GM21576 (cell line): Measurements from ENCODE around the gene DSTN.
"Not testable (repeated sequence)": the region's sequence is repeated elsewhere in the genome, so short reads cannot be mapped to it uniquely, and the experiment has no call there.

Experiments used
- ATAC-seq: cut with Tn5 transposase; IDR thresholded peaks from one replicate; pipeline ENCODE4 v1.9.1; 2021; ENCODE audit warnings: mild to moderate bottlenecking, moderate library complexity; ENCODE audit not compliant: unreplicated experiment

The DSTN gene

DNA sequence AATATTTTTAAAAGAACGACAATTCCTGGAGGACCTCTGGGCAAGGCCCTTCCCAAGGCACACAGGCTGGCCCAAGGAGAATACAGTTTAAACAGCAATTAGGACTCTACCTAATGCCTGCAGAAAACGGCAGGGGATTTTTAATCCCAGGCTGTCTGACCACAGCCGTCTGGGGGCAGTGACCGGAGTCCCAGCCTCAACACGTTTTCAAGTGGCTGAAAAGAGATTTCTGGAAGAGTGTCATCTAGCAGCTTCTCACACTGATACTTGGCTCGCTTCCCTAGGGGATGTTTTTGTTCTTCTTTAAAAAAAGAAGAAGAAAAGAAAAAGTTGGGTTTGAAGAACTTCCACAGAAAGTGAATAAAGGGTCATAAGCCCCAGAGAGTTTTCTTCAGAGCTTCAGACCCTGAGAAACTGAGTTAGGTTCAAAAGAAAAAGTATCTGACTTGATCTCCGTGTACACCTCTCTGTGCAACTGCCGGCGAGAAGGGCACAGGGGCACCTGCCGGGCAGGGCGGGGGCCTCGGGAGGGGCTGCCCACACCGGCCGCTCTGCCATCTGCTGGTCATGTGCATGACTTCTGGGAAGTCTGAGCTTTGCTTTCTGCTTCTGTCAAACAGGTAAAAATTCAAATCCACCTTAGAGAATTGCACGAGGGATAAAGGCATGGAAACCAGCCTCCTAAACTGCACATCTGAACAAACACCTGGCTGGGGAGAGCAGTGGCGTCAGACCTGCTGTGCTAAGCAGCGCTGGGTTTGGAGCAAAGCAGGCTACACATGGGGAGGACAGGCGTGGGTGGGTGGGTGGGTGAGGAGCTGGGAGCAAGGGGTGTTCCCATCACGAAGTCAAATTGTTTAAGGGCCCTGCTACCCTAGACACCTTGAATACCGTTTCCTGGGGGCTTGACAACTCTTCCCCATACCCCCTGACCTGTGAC, 79.2 kb downstream of the DSTN start:
- ATAC-seq, result no peak

DNA sequence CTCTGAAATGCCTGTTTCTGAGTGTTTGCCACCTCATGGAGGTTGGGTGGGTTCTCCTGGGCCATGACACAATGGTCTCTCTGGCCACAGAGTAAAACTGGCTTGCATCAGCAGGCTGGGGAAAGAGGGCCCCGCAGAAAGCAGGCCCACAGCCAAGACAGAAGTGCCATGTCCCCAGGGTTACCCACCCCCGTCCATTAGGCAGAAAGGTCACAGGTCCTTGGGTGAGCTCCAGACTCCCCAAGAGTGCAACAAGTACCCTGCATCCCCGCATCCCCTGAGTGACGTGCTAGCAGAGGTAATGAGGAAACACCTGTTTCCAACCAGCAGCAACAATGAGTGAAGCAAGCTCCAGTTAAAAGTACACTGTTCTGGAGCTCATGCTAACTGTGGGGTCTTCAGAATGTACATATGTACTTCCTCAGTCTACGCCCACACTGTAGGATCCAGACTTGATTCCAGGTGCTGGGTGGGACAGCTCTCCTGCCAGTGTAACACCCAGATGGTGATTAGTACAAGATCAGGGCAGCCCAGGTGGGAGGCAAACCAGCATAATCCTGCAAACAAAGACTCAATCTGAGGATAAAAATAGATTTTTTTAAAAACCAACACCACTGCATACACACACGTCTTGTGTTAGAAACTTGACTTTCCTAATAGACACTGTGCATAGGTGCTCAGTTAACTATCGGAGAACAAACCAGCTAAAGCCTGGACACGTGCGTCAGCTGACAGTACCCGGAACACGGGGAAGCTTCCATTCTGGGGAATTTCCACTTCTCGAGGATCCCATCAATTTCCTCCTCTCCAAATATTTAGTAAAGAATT, 80.6 kb downstream of the DSTN start:
- ATAC-seq, result no peak

GRCh38 chr20:17651129-17651759, 81.4 kb downstream of the DSTN start:
- ATAC-seq, result no peak

GRCh38 chr20:17651760-17652388, 82.0 kb downstream of the DSTN start:
- ATAC-seq, result no peak

DNA sequence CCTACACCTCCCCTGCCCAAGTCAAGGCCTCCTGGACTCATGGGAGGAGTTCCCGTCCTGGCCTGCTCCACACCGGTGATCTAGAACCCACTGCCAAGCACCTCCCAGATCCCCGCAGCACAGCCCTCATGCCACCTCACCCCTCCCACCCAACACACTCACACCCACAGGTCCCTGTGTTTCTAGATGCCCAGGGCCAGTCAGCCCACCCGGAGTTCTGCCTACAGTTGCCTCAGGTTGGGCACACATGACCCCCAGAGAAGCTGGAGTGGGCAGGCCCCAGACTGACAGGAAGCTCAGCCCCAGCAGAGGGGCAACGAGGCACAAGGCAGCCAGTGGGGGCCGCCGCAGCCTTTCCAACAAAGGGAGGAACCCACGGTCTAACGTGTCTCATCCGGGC, 82.5 kb downstream of the DSTN start:
- no peak for ATAC-seq

DNA sequence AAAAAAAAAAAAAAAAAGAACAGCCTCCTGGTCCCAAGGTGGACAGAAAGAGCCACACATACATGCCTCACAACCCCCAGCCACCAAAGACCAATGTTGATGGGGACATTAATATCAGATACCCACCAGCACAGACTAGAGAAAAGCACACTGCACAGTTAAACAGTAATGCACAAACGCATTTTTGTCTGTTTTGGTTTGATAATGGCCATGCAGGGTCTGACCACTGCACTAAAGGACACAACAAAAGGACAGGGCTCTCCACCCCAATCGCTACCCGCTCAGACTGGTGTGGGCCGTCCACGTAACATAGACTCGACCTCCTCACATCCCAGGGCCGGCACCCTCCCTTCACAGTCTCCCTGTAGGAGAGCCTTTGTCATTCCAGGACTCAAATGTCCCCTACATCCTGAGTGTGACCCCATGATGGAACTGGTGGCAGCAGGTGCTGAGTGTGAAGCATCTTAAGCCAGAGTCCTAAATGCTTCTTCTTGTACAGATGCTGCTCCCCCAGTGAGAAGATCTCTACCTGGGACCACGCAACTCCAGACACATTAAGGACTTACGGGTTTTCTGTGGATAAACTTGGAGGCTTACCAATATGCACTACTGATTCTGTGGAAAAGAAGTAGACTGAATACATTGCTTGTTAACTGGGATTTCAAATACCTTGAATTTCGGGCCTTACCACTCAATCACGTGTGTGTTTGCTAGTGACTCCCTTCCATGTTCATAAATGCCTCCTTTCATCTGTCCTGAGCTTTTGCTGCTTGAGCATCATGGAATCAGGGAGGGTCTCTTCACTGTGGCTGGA, 84.2 kb downstream of the DSTN start:
- no peak for ATAC-seq

DNA sequence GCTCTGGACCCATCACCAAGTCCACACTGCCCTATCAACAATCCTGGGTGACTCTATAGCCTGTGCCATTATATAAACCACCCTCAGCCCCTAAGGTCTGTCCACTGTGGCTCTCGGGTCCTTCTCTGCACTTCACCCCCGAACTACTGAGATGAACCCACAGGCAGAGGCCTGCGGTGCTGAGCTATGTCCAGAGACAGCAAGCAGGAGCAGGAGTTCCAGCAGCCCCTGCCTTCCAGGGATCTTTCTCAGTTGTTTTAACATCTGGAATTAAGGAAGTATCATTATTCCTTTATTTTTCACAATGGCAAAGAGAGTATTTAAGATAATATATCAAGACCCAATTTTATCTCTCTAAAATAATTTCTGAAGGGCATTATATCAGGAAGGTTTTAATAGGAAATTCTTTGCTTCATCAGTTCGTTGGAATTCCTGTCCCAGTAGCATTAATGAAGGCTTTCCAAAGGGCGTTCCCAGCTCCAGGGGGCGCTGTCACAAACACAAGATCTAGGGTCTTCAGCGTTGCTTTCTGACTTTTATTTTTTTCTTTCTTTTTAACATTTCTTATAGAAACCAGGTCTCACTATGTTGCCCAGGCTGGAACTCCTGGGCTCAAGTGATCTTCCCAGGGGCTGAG, 84.9 kb downstream of the DSTN start:
- ATAC-seq, result no peak

- ATAC-seq, result no peak
Observed at GRCh38 chr20:17655286-17655651, 85.4 kb downstream of the DSTN start.

DNA sequence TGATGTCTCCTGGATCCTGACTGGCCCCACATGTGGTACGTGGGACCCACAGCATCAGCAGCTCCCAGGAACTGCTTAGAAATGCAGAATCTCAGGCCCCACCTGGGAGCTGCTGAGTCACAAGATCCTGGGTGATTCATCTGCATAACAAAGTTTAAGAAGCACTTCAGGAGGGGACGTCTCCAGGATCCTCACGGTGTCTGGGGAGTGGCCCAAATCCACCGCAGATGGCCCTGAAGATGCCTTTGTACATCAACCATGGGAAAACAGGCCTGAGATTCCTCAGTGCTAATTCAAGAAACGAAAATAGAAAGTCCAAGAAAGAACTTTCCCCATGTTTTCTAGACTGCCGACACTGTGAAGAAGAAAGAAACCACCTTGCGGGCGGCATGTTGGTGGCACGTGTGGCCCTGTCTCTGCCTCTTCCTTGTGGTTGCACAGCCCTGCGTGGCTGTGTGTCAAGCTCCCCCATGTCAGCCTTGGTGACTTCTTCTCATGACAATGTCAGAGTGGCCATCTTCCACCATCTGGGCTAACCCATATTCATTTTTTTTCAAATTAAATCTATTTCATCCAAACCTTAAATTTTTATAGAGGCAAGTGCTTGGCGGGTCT, 86.1 kb downstream of the DSTN start:
- ATAC-seq, result no peak

- ATAC-seq, result no peak
Observed at GRCh38 chr20:17657079-17657825, 87.4 kb downstream of the DSTN start.

- ATAC-seq, result no peak
Observed at GRCh38 chr20:17657898-17658647, 88.2 kb downstream of the DSTN start.

GRCh38 chr20:17658648-17658993, 88.7 kb downstream of the DSTN start:
- ATAC-seq, result no peak

DNA sequence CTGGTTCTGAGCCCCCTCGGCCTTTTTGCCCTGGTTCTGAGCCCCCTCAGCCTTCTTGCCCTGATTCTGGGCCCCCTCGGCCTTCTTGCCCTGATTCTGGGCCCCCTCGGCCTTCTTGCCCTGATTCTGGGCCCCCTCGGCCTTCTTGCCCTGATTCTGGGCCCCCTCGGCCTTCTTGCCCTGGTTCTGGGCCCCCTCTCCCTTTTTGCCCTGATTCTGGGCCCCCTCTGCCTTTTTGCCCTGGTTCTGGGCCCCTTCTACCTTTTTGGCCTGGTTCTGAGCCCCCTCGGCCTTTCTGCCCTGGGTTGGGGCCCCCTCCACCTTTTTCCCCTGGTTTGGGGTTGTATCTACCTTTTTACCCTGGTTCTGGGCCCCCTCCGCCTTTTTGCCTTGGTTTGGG, 89.5 kb downstream of the DSTN start:
- not testable (repeated sequence) for ATAC-seq
